Vagina (tissue), 2 donors: ENCODE data around the gene NPC1.

Experiments used
- CTCF ChIP-seq, 3 experiments: fragments of 450-650 bp in 2 of 3; fragments of 200-600 bp in 1 of 3; sonication (generic) in 1 of 3; IDR thresholded peaks; one replicate each; pipeline ENCODE4 v1.5.1; 2017 to 2019; ENCODE audit warnings: antibody characterized with exemption in 3 of 3, mild to moderate bottlenecking in 2 of 3, moderate library complexity in 2 of 3
- POLR2A ChIP-seq, 2 donors: fragments of 450-650 bp; IDR thresholded peaks; one replicate each; pipeline ENCODE4 v1.6.1; 2017; ENCODE audit warnings: antibody characterized with exemption in 2 of 2, mild to moderate bottlenecking in 2 of 2, moderate library complexity in 2 of 2

GRCh38 chr18:23548275-23548674, 38.0 kb downstream of the NPC1 start:
- TF ChIP-seq CTCF (IDR thresholded peaks at IDR 0.05) (no peak), POLR2A (IDR thresholded peaks at IDR 0.05) (no peak)
